Osteocyte (in vitro differentiated cells): Measurements from ENCODE around the gene MRGPRX2. TPM values are rescaled to one million over a fixed set of nuclear protein-coding genes. Genes with fewer than 3 reads are reported as not detected.

Source experiments
- DNase-seq: peaks from one replicate; pipeline ENCODE4 v3.0.0; 2021; ENCODE audit warnings: mixed read lengths; ENCODE audit not compliant: unreplicated experiment; ENCODE audit errors: extremely low spot score
- H3K27ac Mint-ChIP-seq: one replicate; pipeline ENCODE4 v1.8.0; 2021; ENCODE audit warnings: mild to moderate bottlenecking, mixed read lengths; ENCODE audit not compliant: unreplicated experiment
- H3K27me3 Mint-ChIP-seq: one replicate; pipeline ENCODE4 v1.8.0; 2021; ENCODE audit warnings: mixed read lengths; ENCODE audit not compliant: unreplicated experiment
- H3K36me3 Mint-ChIP-seq: one replicate; pipeline ENCODE4 v1.8.0; 2021; ENCODE audit warnings: mixed read lengths; ENCODE audit not compliant: unreplicated experiment
- H3K4me1 Mint-ChIP-seq: one replicate; pipeline ENCODE4 v1.8.0; 2021; ENCODE audit warnings: mixed read lengths; ENCODE audit not compliant: unreplicated experiment
- H3K4me3 Mint-ChIP-seq: one replicate; pipeline ENCODE4 v1.8.0; 2021; ENCODE audit warnings: mild to moderate bottlenecking, moderate library complexity, mixed read lengths; ENCODE audit not compliant: unreplicated experiment
- H3K9me3 Mint-ChIP-seq: one replicate; pipeline ENCODE4 v1.8.0; 2021; ENCODE audit warnings: mixed read lengths; ENCODE audit not compliant: unreplicated experiment
- total RNA-seq: library from RNA; stranded (reverse); gene quantifications from 2 replicates; pipeline ENCODE4 v1.2.1, GENCODE V29; 2021
- TF ChIP-seq, protein P1 (sequence below): fragments of 200-600 bp; sonication (generic); IDR thresholded peaks from 2 replicates; pipeline ENCODE4 v1.5.0; 2021; ENCODE audit warnings: antibody characterized with exemption, mild to moderate bottlenecking, moderate library complexity

MRGPRX2 gene
- total RNA-seq, 1 donor from 2014 or later: not detected

DNA sequence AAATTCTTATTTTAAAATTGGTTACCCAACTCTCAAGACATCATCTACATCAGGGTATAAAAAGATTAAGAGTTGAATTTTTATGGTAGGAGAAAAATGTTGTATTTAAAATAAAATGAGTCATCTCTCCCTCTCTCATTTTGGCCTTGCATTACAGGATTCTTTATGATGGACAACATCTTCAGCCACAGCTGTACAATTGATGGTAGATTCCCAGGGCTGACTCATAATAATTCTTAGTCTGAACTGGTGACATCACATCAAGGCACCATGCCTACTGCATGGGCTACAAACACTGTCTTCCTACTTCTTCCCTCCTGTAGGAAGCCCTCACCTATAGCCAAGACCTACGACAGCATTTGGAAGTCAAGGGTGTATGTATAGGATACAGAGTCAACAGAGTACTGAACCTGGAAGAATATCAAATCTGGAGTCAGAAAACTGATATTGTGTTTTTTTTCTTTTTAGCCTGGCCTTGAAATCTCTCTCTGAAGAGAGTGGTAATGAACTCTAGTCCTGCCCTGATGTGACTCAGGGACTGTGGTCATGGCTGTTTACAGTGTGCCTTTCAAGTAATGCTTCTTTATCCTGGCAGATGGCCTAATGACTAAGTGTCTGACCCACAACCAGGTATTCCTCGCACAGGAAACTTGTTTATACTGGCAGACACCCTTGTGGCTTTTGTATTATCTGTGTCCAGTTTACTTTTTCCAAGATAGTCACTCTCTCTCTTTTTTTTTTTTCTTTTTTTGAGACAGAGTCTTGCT, 32.5 kb downstream of the MRGPRX2 start:
- no peak overlapping the region for H3K4me3 Mint-ChIP-seq
- no peaks in the 10 kb centered on the region for H3K4me1 Mint-ChIP-seq
- H3K36me3 Mint-ChIP-seq: no peaks in the 10 kb centered on the region
- TF ChIP-seq, protein P1, sequence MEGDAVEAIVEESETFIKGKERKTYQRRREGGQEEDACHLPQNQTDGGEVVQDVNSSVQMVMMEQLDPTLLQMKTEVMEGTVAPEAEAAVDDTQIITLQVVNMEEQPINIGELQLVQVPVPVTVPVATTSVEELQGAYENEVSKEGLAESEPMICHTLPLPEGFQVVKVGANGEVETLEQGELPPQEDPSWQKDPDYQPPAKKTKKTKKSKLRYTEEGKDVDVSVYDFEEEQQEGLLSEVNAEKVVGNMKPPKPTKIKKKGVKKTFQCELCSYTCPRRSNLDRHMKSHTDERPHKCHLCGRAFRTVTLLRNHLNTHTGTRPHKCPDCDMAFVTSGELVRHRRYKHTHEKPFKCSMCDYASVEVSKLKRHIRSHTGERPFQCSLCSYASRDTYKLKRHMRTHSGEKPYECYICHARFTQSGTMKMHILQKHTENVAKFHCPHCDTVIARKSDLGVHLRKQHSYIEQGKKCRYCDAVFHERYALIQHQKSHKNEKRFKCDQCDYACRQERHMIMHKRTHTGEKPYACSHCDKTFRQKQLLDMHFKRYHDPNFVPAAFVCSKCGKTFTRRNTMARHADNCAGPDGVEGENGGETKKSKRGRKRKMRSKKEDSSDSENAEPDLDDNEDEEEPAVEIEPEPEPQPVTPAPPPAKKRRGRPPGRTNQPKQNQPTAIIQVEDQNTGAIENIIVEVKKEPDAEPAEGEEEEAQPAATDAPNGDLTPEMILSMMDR: no peak
- H3K9me3 Mint-ChIP-seq: no peaks in the 10 kb centered on the region
- peaks cover 6% of the 10 kb centered on the region for H3K27me3 Mint-ChIP-seq
- no peak overlapping the region for H3K27ac Mint-ChIP-seq
- DNase-seq: no peak

DNA sequence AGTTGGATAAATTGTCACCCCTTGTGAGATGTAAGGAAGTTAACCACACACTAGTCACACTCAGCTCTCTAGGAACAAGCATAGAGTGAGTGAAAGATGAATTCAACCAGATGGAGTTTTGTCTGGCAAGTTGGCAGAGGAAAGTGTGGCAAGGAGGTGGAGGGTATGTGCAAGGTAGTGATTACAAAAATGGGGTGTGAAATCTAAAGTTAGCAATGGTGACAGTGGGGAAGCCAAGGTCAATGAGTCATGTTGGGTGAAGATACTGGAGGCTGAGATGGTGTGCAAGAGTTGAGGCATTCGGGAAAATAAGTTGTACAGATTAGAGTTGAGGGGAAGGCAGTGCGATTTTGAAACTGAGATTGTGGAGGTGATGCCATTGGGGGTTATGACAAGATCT, 33.7 kb downstream of the MRGPRX2 start:
- TF ChIP-seq, protein P1: no peak
- DNase-seq: no peak
- Mint-ChIP-seq H3K27ac (no peak overlapping the region), H3K36me3 (no peaks in the 10 kb centered on the region), H3K4me3 (no peak overlapping the region), H3K9me3 (no peaks in the 10 kb centered on the region), H3K4me1 (no peaks in the 10 kb centered on the region), H3K27me3 (peaks cover 6% of the 10 kb centered on the region)

DNA sequence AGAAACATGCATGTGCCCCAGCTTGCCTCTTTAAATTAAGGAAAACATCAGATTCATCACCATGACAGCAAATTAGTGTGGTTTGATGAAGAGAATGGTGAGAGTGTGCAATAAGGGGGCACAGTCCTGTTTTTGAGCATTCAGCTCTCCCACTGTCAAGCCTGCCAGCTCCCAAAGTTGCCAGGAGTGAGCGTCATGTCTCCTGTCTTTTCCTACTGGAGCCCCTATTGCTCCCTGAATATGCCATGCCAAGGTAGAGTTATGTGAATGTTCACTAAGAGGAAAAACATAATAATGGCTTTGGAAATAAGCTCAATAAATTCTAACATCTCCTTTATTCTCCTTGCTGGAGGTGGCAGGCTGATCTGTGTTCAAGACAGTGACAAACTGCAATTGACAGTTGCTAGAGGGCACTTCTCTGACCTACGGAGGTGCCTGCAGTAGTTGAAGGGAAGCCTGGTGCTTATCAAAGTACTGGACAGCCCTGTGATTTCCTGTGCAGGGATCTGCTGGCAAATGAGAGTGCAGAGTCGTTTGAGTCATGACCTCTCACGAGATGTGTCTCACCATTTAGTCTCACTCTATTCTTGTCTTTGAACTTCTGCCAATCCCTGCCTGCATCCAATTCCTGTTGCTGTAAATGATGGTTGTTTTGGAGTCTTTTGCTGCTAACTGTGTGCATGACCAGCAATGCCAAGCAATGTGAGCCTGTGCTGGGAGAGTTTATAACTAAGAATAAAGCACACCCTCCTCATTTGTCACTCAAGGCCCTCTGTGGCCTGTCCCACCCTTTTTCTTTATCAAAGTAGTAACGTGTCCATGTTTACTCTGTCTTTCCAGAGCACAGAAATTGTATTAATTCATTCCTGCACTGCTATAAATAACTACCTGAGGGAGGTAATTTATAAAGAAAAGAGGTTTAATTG, 34.8 kb downstream of the MRGPRX2 start:
- TF ChIP-seq, protein P1: no peak
- no peak for DNase-seq
- H3K9me3 Mint-ChIP-seq: no peaks in the 10 kb centered on the region
- no peaks in the 10 kb centered on the region for H3K4me1 Mint-ChIP-seq
- no peaks in the 10 kb centered on the region for H3K36me3 Mint-ChIP-seq
- no peak overlapping the region for H3K4me3 Mint-ChIP-seq
- H3K27me3 Mint-ChIP-seq: peaks cover 6% of the 10 kb centered on the region
- H3K27ac Mint-ChIP-seq: no peak overlapping the region

DNA sequence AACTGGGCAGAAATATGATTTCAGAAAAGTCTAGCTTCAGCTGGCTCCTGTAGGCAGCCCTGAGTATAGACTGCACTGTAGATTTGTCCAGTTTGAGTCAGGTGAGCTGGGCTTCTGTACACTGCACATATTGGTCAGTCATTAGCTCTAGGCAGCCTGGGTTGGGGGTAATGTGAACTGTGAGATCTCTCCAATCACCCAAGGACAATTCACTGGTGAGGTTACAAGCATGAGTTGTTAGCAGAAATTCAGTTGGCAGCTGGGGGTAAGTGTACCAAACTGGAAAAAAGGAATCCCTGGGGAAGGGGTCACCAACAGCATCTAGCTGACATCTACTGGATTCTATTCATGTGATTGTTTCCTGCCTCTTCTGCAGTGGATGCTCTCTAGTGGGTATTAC, 39.7 kb downstream of the MRGPRX2 start:
- Mint-ChIP-seq H3K4me3 (no peak overlapping the region), H3K9me3 (no peaks in the 10 kb centered on the region), H3K36me3 (no peaks in the 10 kb centered on the region), H3K27me3 (no peaks in the 10 kb centered on the region), H3K4me1 (no peaks in the 10 kb centered on the region), H3K27ac (no peak overlapping the region)
- TF ChIP-seq, protein P1: no peak
- no peak for DNase-seq

DNA sequence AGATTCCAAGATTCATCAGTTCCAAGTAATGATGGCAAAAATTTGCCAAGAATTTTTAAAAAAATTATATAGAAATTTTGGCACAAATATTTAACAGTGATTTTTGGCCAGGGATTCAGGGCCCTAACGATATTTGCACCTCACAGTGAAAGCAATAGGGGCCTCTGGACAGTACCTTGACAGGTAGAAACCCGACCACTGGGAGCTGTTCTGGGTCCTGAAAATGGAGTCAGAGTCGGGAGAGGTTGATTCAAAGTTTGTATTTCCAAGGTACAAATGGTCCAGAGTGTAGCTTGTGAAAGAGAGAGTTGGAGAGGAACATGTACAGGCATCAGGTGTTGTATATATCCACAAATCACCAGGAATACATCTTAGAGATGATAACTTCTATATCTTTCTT, 41.6 kb downstream of the MRGPRX2 start:
- Mint-ChIP-seq H3K4me3 (no peak overlapping the region), H3K36me3 (no peaks in the 10 kb centered on the region), H3K4me1 (no peaks in the 10 kb centered on the region), H3K27me3 (no peaks in the 10 kb centered on the region), H3K27ac (no peak overlapping the region), H3K9me3 (no peaks in the 10 kb centered on the region)
- no peak for DNase-seq
- TF ChIP-seq, protein P1: no peak
